Right lobe of liver (tissue), 4 donors: ENCODE results near the gene HM13.

ENCODE experiments used
- POLR2A ChIP-seq: fragments of 450-650 bp; IDR thresholded peaks from one replicate; pipeline ENCODE4 v1.6.1; 2017; ENCODE audit warnings: antibody characterized with exemption, mild to moderate bottlenecking
- TF ChIP-seq, protein P1 (sequence below), 4 donors: fragments of 200-600 bp in 3 of 4; fragments of 450-650 bp in 1 of 4; IDR thresholded peaks; one replicate each; pipeline versions ENCODE4 v1.5.1 to v1.8.0; 2016 to 2022; ENCODE audit warnings: antibody characterized with exemption in 4 of 4, mild to moderate bottlenecking in 2 of 4
- donor health status: DM: no; HTN: no; CAD: no.
- donor health status: DM: no; HTN: no; CAD: no.
- donor health status: DM: no; HTN: yes; CAD: no.

GRCh38 chr20:31472395-31473330 is 41.6 kb upstream of the HM13 start:
- TF ChIP-seq, protein P1, sequence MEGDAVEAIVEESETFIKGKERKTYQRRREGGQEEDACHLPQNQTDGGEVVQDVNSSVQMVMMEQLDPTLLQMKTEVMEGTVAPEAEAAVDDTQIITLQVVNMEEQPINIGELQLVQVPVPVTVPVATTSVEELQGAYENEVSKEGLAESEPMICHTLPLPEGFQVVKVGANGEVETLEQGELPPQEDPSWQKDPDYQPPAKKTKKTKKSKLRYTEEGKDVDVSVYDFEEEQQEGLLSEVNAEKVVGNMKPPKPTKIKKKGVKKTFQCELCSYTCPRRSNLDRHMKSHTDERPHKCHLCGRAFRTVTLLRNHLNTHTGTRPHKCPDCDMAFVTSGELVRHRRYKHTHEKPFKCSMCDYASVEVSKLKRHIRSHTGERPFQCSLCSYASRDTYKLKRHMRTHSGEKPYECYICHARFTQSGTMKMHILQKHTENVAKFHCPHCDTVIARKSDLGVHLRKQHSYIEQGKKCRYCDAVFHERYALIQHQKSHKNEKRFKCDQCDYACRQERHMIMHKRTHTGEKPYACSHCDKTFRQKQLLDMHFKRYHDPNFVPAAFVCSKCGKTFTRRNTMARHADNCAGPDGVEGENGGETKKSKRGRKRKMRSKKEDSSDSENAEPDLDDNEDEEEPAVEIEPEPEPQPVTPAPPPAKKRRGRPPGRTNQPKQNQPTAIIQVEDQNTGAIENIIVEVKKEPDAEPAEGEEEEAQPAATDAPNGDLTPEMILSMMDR (IDR thresholded peaks at IDR 0.05), result no peak
- TF ChIP-seq POLR2A, result no peak
